IMR-90 (cell line): ENCODE data around the gene FADS2. TPM values are rescaled to one million over a fixed set of nuclear protein-coding genes. Genes with fewer than 3 reads are reported as not detected.

Experiments used
- ATAC-seq: fragments of 200-7000 bp; cut with Tn5 transposase; 2 replicates; pipeline ENCODE4 v1.9.1; 2020; ENCODE audit warnings: low read depth, mild to moderate bottlenecking, moderate library complexity
- BruUV-seq: library from RNA; stranded (reverse); fragments of 400-500 nt; replicated peaks from 2 replicates; lab custom pipeline; 2021; lab: Mats Ljungman, UMichigan
- CTCF ChIA-PET: fragments of 300-600 bp; formaldehyde crosslinking; extraction: SDS; loops from one replicate; lab custom pipeline; 2021; ENCODE audit warnings: antibody characterized with exemption; lab: Yijun Ruan, JAX
- POLR2A ChIA-PET: fragments of 300-600 bp; sonication (Branson Sonifier 250); formaldehyde crosslinking; loops from one replicate; lab custom pipeline; 2022; ENCODE audit warnings: antibody characterized with exemption; ENCODE audit not compliant: unreplicated experiment; lab: Charles Lee
- DNase-seq: peaks from one replicate; pipeline ENCODE4 v3.0.0; 2013
- H2AFZ ChIP-seq: replicated peaks from 2 replicates; pipeline ENCODE3; 2013; ENCODE audit warnings: low read length, mild to moderate bottlenecking; ENCODE audit not compliant: poor library complexity
- H2AK5ac ChIP-seq: 2 replicates; pipeline ENCODE4 v1.6.1; 2013; ENCODE audit warnings: low read depth, low read length, inconsistent platforms
- H2AK9ac ChIP-seq: replicated peaks from 2 replicates; pipeline ENCODE3; 2013; ENCODE audit warnings: mild to moderate bottlenecking, low read depth, low read length, moderate library complexity; ENCODE audit not compliant: poor library complexity
- H2BK120ac ChIP-seq: 2 replicates; pipeline ENCODE4 v1.6.1; 2013; ENCODE audit warnings: low read depth, low read length, inconsistent platforms
- H2BK15ac ChIP-seq: 3 replicates; pipeline ENCODE4 v1.6.1; 2013; ENCODE audit warnings: low read depth, low read length, inconsistent platforms
- H2BK20ac ChIP-seq: 2 replicates; pipeline ENCODE4 v1.6.1; 2013; ENCODE audit warnings: low read depth, mild to moderate bottlenecking, inconsistent platforms, low read length, moderate library complexity
- H2BK5ac ChIP-seq: 2 replicates; pipeline ENCODE4 v1.6.1; 2013; ENCODE audit warnings: mild to moderate bottlenecking, low read depth, low read length, inconsistent platforms; ENCODE audit not compliant: poor library complexity, severe bottlenecking
- H3K14ac ChIP-seq: replicated peaks from 2 replicates; pipeline ENCODE4 v1.6.1; 2013; ENCODE audit warnings: low read depth, low read length, inconsistent platforms
- H3K18ac ChIP-seq: 2 replicates; pipeline ENCODE4 v1.6.1; 2013; ENCODE audit warnings: low read depth, low read length, control low read depth
- H3K23ac ChIP-seq: 2 replicates; pipeline ENCODE4 v1.6.1; 2013; ENCODE audit warnings: low read depth, low read length, inconsistent platforms
- H3K27ac ChIP-seq: 2 replicates; pipeline ENCODE4 v1.5.1; 2013; ENCODE audit warnings: mild to moderate bottlenecking, control low read depth, low read length; ENCODE audit not compliant: insufficient read depth
- H3K27me3 ChIP-seq: 2 replicates; pipeline ENCODE4 v1.6.1; 2013; ENCODE audit warnings: low read length; ENCODE audit not compliant: control insufficient read depth, insufficient read depth
- H3K36me3 ChIP-seq: 2 replicates; pipeline ENCODE4 v1.6.1; 2013; ENCODE audit warnings: low read length, mixed read lengths; ENCODE audit not compliant: control insufficient read depth, insufficient read depth
- H3K4ac ChIP-seq: 2 replicates; pipeline ENCODE4 v1.6.1; 2013; ENCODE audit warnings: low read depth, low read length, inconsistent platforms
- H3K4me1 ChIP-seq: 2 replicates; pipeline ENCODE4 v1.6.1; 2013; ENCODE audit warnings: low read length, mixed read lengths; ENCODE audit not compliant: control insufficient read depth, insufficient read depth
- H3K4me2 ChIP-seq: 2 replicates; pipeline ENCODE4 v1.6.1; 2013; ENCODE audit warnings: low read depth, mild to moderate bottlenecking, control low read depth, low read length, moderate library complexity
- H3K4me3 ChIP-seq: 2 replicates; pipeline ENCODE4 v1.5.1; 2013; ENCODE audit warnings: low read depth, mild to moderate bottlenecking, control low read depth, low read length, moderate library complexity; ENCODE audit not compliant: insufficient read depth
- H3K56ac ChIP-seq: 2 replicates; pipeline ENCODE4 v1.6.1; 2013; ENCODE audit warnings: low read length, inconsistent platforms; ENCODE audit not compliant: insufficient read depth; ENCODE audit errors: extremely low read depth
- H3K79me1 ChIP-seq, 2 experiments: 2 replicates each; pipeline ENCODE4 v1.6.1; 2013; ENCODE audit warnings: low read length in 2 of 2, inconsistent platforms in 1 of 2, low read depth in 1 of 2
- H3K9ac ChIP-seq: 2 replicates; pipeline ENCODE4 v1.6.1; 2013; ENCODE audit warnings: low read depth, low read length, control low read depth
- H3K9me1 ChIP-seq: 2 replicates; pipeline ENCODE4 v1.6.1; 2013; ENCODE audit warnings: low read length, inconsistent platforms; ENCODE audit not compliant: insufficient read depth
- H3K9me3 ChIP-seq: 2 replicates; pipeline ENCODE4 v1.6.1; 2013; ENCODE audit warnings: low read length; ENCODE audit not compliant: control insufficient read depth, insufficient read depth
- H4K20me1 ChIP-seq: 2 replicates; pipeline ENCODE4 v1.6.1; 2013; ENCODE audit warnings: low read length, inconsistent platforms; ENCODE audit not compliant: insufficient read depth
- H4K5ac ChIP-seq: 2 replicates; pipeline ENCODE4 v1.6.1; 2013; ENCODE audit warnings: mild to moderate bottlenecking, low read depth, low read length, control low read depth
- H4K8ac ChIP-seq, 2 experiments: 2 replicates each; pipeline ENCODE4 v1.6.1; 2013; ENCODE audit warnings: low read depth in 2 of 2, low read length in 2 of 2, control low read depth in 1 of 2, inconsistent platforms in 1 of 2
- H4K91ac ChIP-seq: 2 replicates; pipeline ENCODE4 v1.6.1; 2013; ENCODE audit warnings: low read depth, low read length, inconsistent platforms; ENCODE audit not compliant: insufficient read depth
- CEBPB ChIP-seq: IDR thresholded peaks from 2 replicates; pipeline ENCODE4 v1.6.1; 2012; ENCODE audit warnings: low read depth, low read length, improper control_type of control experiment
- FOS ChIP-seq: fragments of 150-350 bp; IDR thresholded peaks from 2 replicates; pipeline ENCODE4 v1.6.1; 2016; ENCODE audit warnings: low read depth, low read length
- MAFK ChIP-seq: IDR thresholded peaks from 2 replicates; pipeline ENCODE4 v1.6.1; 2012; ENCODE audit warnings: low read depth, low read length, improper control_type of control experiment
- MAZ ChIP-seq: IDR thresholded peaks from 2 replicates; pipeline ENCODE4 v1.6.1; 2012; ENCODE audit warnings: low read depth, mild to moderate bottlenecking, low read length, improper control_type of control experiment, moderate library complexity, borderline replicate concordance
- WGBS, 2 experiments: methylation state at CpG; one replicate each; pipeline versions ENCODE4 v1.1.5 to v1.1.7; 2013; ENCODE audit warnings: missing lambda C conversion rate in 2 of 2; ENCODE audit not compliant: insufficient read length in 1 of 2; ENCODE audit errors: extremely low coverage in 2 of 2; 5-methylcytosine and 5-hydroxymethylcytosine counted together
- dilution Hi-C: fragments of 300-500 bp; cut with HindIII; formaldehyde crosslinking; loops from one replicate; pipeline ENCODE4 v1.14.3; 2018; ENCODE audit warnings: low sequenced_read_pairs; ENCODE audit not compliant: unreplicated experiment
- in situ Hi-C: fragments of 300-500 bp; cut with MboI; formaldehyde crosslinking; loops from 3 replicates; pipeline ENCODE4 v1.14.3; 2019; ENCODE audit warnings: low sequenced_read_pairs, inconsistent platforms, mixed read lengths
- intact Hi-C: fragments of 100-400 bp; cut with micrococcal nuclease; formaldehyde crosslinking; loops from 2 replicates; pipeline ENCODE4 v1.10.0; 2022
- polyA plus RNA-seq, 3 experiments: library from polyadenylated mRNA; depleted of rRNA; stranded (reverse); fragments of >200 nt; gene quantifications; 2 replicates each; pipeline ENCODE4 v1.2.3, GENCODE V29; 2012; ENCODE audit warnings: low replicate concordance in 1 of 3
- total RNA-seq: library from RNA; depleted of rRNA; stranded (reverse); fragments of >200 nt; gene quantifications from 2 replicates; pipeline ENCODE4 v1.2.3, GENCODE V29; 2012

FADS2 gene
- total and polyA plus RNA-seq, 2 of the 4 experiments (the other 2 are of a cell fraction), result 33.3 to 88.4 TPM

- DNase-seq, result peak; percentile 90
- Histone ChIP-seq H4K91ac (peak overlapping the region; percentile 89), H3K14ac (peak overlapping the region; percentile 53), H4K20me1 (peaks cover 22% of the 10 kb centered on the region; the same call in 1 of the 2 replicates), H3K79me1 (peaks cover 32 to 76% of the 10 kb centered on the region in 2 experiments), H3K27me3 (no peaks in the 10 kb centered on the region), H2BK15ac (peak overlapping the region; percentile 19; the same call in 2 of the 3 replicates), H2BK120ac (peak overlapping the region; percentile 74), H3K9ac (peak overlapping the region; percentile 0; the same call in 1 of the 2 replicates), H3K9me3 (peaks cover 3% of the 10 kb centered on the region; the same call in 1 of the 2 replicates), H4K8ac (peak overlapping the region; percentile 20 to 82; a peak in 3 of 4 replicates), H3K4me3 (no peak overlapping the region), H3K4me1 (peaks cover 24% of the 10 kb centered on the region), H3K4me2 (peak overlapping the region; percentile 7; the same call in 1 of the 2 replicates), H2BK5ac (peak overlapping the region; percentile 83), H3K9me1 (peaks cover 16% of the 10 kb centered on the region), H3K23ac (0 out of 2 replicates have a peak overlapping the region, but pooled peaks have one; percentile 3), H3K4ac (peak overlapping the region; percentile 70), H3K36me3 (no peaks in the 10 kb centered on the region; the same call in 1 of the 2 replicates), H3K18ac (peak overlapping the region; percentile 35), H2AFZ (peak overlapping the region; percentile 58), H3K27ac (peak overlapping the region; percentile 53; the same call in 1 of the 2 replicates), H3K56ac (no peak overlapping the region), H2BK20ac (peak overlapping the region; percentile 73), H2AK9ac (peak overlapping the region; percentile 70), H2AK5ac (peak overlapping the region; percentile 81; the same call in 1 of the 2 replicates), H4K5ac (peak overlapping the region; percentile 26; the same call in 1 of the 2 replicates)
- TF ChIP-seq CEBPB (0 out of 2 replicates have a peak, but pooled peaks have one; percentile 26), MAFK (no peak), MAZ (0 out of 2 replicates have a peak, but pooled peaks have one; percentile 3), FOS (0 out of 2 replicates have a peak, but pooled peaks have one; percentile 4)
- intact Hi-C loops (no loop called here), in situ Hi-C loops (no loop called here), dilution Hi-C loops (no loop called here)
- ATAC-seq, result peak; percentile 36
- ChIA-PET CTCF (interaction anchor here (1.0 to 1.1 kb wide), 2 partner anchors 91 to 194 kb away, joined by 3 to 4 read pairs; no protein-coding TSS in a partner anchor), POLR2A (no interaction called here)
- 67% methylated on average over 1 of the region's 7 CpGs; no CpG with 5 or more reads in 1 of the 2 experiments for WGBS, 2 experiments
- BruUV-seq, result no TSS peak
Measured at GRCh38 chr11:61887839-61888494, 59.9 kb downstream of the FADS2 start.
